ENCODE measurements around the gene RCOR3.

- TF ChIP-seq USF2 (IDR thresholded peaks at IDR 0.05; ENCODE audit: borderline replicate concordance, low read depth, low read length) (no peak), KDM1A (IDR thresholded peaks at IDR 0.05; ENCODE audit: borderline replicate concordance) (no peak), STAT3 (IDR thresholded peaks at IDR 0.05; ENCODE audit: low read depth, low read length) (no peak), CREB1 (IDR thresholded peaks at IDR 0.05; ENCODE audit: low read depth) (no peak), EGR1 (IDR thresholded peaks at IDR 0.05; ENCODE audit: borderline replicate concordance in 1 of 2, low read depth in 2 of 2, low read length in 2 of 2) (no peak), POLR2A (IDR thresholded peaks at IDR 0.05; ENCODE audit: low read depth, low read length) (no peak), ZNF274 (IDR thresholded peaks at IDR 0.05; ENCODE audit: insufficient read depth, insufficient read length) (no peak)
Measured at GRCh38 chr1:211355873-211356272, 96.7 kb downstream of the RCOR3 start.

All from GM12878 (cell line).